ENCODE data around the gene CSTF1.

GRCh38 chr20:56368351-56369134, 23.9 kb upstream of the CSTF1 start:
- TF ChIP-seq CTCF (IDR thresholded peaks at IDR 0.05) (no peak), POLR2A (IDR thresholded peaks at IDR 0.05) (no peak)

Data from adrenal gland (tissue), 5 donors.